IMR-90 (cell line): ENCODE measurements around the gene NR6A1. TPM values are rescaled to one million over a fixed set of nuclear protein-coding genes. Genes with fewer than 3 reads are reported as not detected.
A peak's percentile ranks its signal among the peaks of the same experiment; 100 is the strongest.

Source experiments
- ATAC-seq: fragments of 200-7000 bp; cut with Tn5 transposase; 2 replicates; pipeline ENCODE4 v1.9.1; 2020; ENCODE audit warnings: low read depth, mild to moderate bottlenecking, moderate library complexity
- BruUV-seq: library from RNA; stranded (reverse); fragments of 400-500 nt; replicated peaks from 2 replicates; lab custom pipeline; 2021; lab: Mats Ljungman, UMichigan
- CTCF ChIA-PET: fragments of 300-600 bp; formaldehyde crosslinking; extraction: SDS; loops from one replicate; lab custom pipeline; 2021; ENCODE audit warnings: antibody characterized with exemption; lab: Yijun Ruan, JAX
- POLR2A ChIA-PET: fragments of 300-600 bp; sonication (Branson Sonifier 250); formaldehyde crosslinking; loops from one replicate; lab custom pipeline; 2022; ENCODE audit warnings: antibody characterized with exemption; ENCODE audit not compliant: unreplicated experiment; lab: Charles Lee
- DNase-seq: peaks from one replicate; pipeline ENCODE4 v3.0.0; 2013
- H2AFZ ChIP-seq: replicated peaks from 2 replicates; pipeline ENCODE3; 2013; ENCODE audit warnings: low read length, mild to moderate bottlenecking; ENCODE audit not compliant: poor library complexity
- H2AK5ac ChIP-seq: 2 replicates; pipeline ENCODE4 v1.6.1; 2013; ENCODE audit warnings: low read depth, low read length, inconsistent platforms
- H2AK9ac ChIP-seq: replicated peaks from 2 replicates; pipeline ENCODE3; 2013; ENCODE audit warnings: mild to moderate bottlenecking, low read depth, low read length, moderate library complexity; ENCODE audit not compliant: poor library complexity
- H2BK120ac ChIP-seq: 2 replicates; pipeline ENCODE4 v1.6.1; 2013; ENCODE audit warnings: low read depth, low read length, inconsistent platforms
- H2BK15ac ChIP-seq: 3 replicates; pipeline ENCODE4 v1.6.1; 2013; ENCODE audit warnings: low read depth, low read length, inconsistent platforms
- H2BK20ac ChIP-seq: 2 replicates; pipeline ENCODE4 v1.6.1; 2013; ENCODE audit warnings: low read depth, mild to moderate bottlenecking, inconsistent platforms, low read length, moderate library complexity
- H2BK5ac ChIP-seq: 2 replicates; pipeline ENCODE4 v1.6.1; 2013; ENCODE audit warnings: mild to moderate bottlenecking, low read depth, low read length, inconsistent platforms; ENCODE audit not compliant: poor library complexity, severe bottlenecking
- H3K14ac ChIP-seq: replicated peaks from 2 replicates; pipeline ENCODE4 v1.6.1; 2013; ENCODE audit warnings: low read depth, low read length, inconsistent platforms
- H3K18ac ChIP-seq: 2 replicates; pipeline ENCODE4 v1.6.1; 2013; ENCODE audit warnings: low read depth, low read length, control low read depth
- H3K23ac ChIP-seq: 2 replicates; pipeline ENCODE4 v1.6.1; 2013; ENCODE audit warnings: low read depth, low read length, inconsistent platforms
- H3K27ac ChIP-seq: 2 replicates; pipeline ENCODE4 v1.5.1; 2013; ENCODE audit warnings: mild to moderate bottlenecking, control low read depth, low read length; ENCODE audit not compliant: insufficient read depth
- H3K27me3 ChIP-seq: 2 replicates; pipeline ENCODE4 v1.6.1; 2013; ENCODE audit warnings: low read length; ENCODE audit not compliant: control insufficient read depth, insufficient read depth
- H3K36me3 ChIP-seq: 2 replicates; pipeline ENCODE4 v1.6.1; 2013; ENCODE audit warnings: low read length, mixed read lengths; ENCODE audit not compliant: control insufficient read depth, insufficient read depth
- H3K4ac ChIP-seq: 2 replicates; pipeline ENCODE4 v1.6.1; 2013; ENCODE audit warnings: low read depth, low read length, inconsistent platforms
- H3K4me1 ChIP-seq: 2 replicates; pipeline ENCODE4 v1.6.1; 2013; ENCODE audit warnings: low read length, mixed read lengths; ENCODE audit not compliant: control insufficient read depth, insufficient read depth
- H3K4me2 ChIP-seq: 2 replicates; pipeline ENCODE4 v1.6.1; 2013; ENCODE audit warnings: low read depth, mild to moderate bottlenecking, control low read depth, low read length, moderate library complexity
- H3K4me3 ChIP-seq: 2 replicates; pipeline ENCODE4 v1.5.1; 2013; ENCODE audit warnings: low read depth, mild to moderate bottlenecking, control low read depth, low read length, moderate library complexity; ENCODE audit not compliant: insufficient read depth
- H3K56ac ChIP-seq: 2 replicates; pipeline ENCODE4 v1.6.1; 2013; ENCODE audit warnings: low read length, inconsistent platforms; ENCODE audit not compliant: insufficient read depth; ENCODE audit errors: extremely low read depth
- H3K79me1 ChIP-seq, 2 experiments: 2 replicates each; pipeline ENCODE4 v1.6.1; 2013; ENCODE audit warnings: low read length in 2 of 2, inconsistent platforms in 1 of 2, low read depth in 1 of 2
- H3K9ac ChIP-seq: 2 replicates; pipeline ENCODE4 v1.6.1; 2013; ENCODE audit warnings: low read depth, low read length, control low read depth
- H3K9me1 ChIP-seq: 2 replicates; pipeline ENCODE4 v1.6.1; 2013; ENCODE audit warnings: low read length, inconsistent platforms; ENCODE audit not compliant: insufficient read depth
- H3K9me3 ChIP-seq: 2 replicates; pipeline ENCODE4 v1.6.1; 2013; ENCODE audit warnings: low read length; ENCODE audit not compliant: control insufficient read depth, insufficient read depth
- H4K20me1 ChIP-seq: 2 replicates; pipeline ENCODE4 v1.6.1; 2013; ENCODE audit warnings: low read length, inconsistent platforms; ENCODE audit not compliant: insufficient read depth
- H4K5ac ChIP-seq: 2 replicates; pipeline ENCODE4 v1.6.1; 2013; ENCODE audit warnings: mild to moderate bottlenecking, low read depth, low read length, control low read depth
- H4K8ac ChIP-seq, 2 experiments: 2 replicates each; pipeline ENCODE4 v1.6.1; 2013; ENCODE audit warnings: low read depth in 2 of 2, low read length in 2 of 2, control low read depth in 1 of 2, inconsistent platforms in 1 of 2
- H4K91ac ChIP-seq: 2 replicates; pipeline ENCODE4 v1.6.1; 2013; ENCODE audit warnings: low read depth, low read length, inconsistent platforms; ENCODE audit not compliant: insufficient read depth
- CEBPB ChIP-seq: IDR thresholded peaks from 2 replicates; pipeline ENCODE4 v1.6.1; 2012; ENCODE audit warnings: low read depth, low read length, improper control_type of control experiment
- FOS ChIP-seq: fragments of 150-350 bp; IDR thresholded peaks from 2 replicates; pipeline ENCODE4 v1.6.1; 2016; ENCODE audit warnings: low read depth, low read length
- MAZ ChIP-seq: IDR thresholded peaks from 2 replicates; pipeline ENCODE4 v1.6.1; 2012; ENCODE audit warnings: low read depth, mild to moderate bottlenecking, low read length, improper control_type of control experiment, moderate library complexity, borderline replicate concordance
- MXI1 ChIP-seq: IDR thresholded peaks from 2 replicates; pipeline ENCODE4 v1.6.1; 2012; ENCODE audit warnings: low read depth, mild to moderate bottlenecking, low read length, moderate library complexity, borderline replicate concordance
- POLR2A ChIP-seq: IDR thresholded peaks from 2 replicates; pipeline ENCODE4 v1.6.1; 2012; ENCODE audit warnings: mild to moderate bottlenecking, low read depth, low read length
- RFX5 ChIP-seq: IDR thresholded peaks from 2 replicates; pipeline ENCODE4 v1.8.0; 2012; ENCODE audit warnings: low read depth, mild to moderate bottlenecking, low read length, moderate library complexity
- WGBS, 2 experiments: methylation state at CpG; one replicate each; pipeline versions ENCODE4 v1.1.5 to v1.1.7; 2013; ENCODE audit warnings: missing lambda C conversion rate in 2 of 2; ENCODE audit not compliant: insufficient read length in 1 of 2; ENCODE audit errors: extremely low coverage in 2 of 2; 5-methylcytosine and 5-hydroxymethylcytosine counted together
- dilution Hi-C: fragments of 300-500 bp; cut with HindIII; formaldehyde crosslinking; loops from one replicate; pipeline ENCODE4 v1.14.3; 2018; ENCODE audit warnings: low sequenced_read_pairs; ENCODE audit not compliant: unreplicated experiment
- in situ Hi-C: fragments of 300-500 bp; cut with MboI; formaldehyde crosslinking; loops from 3 replicates; pipeline ENCODE4 v1.14.3; 2019; ENCODE audit warnings: low sequenced_read_pairs, inconsistent platforms, mixed read lengths
- intact Hi-C: fragments of 100-400 bp; cut with micrococcal nuclease; formaldehyde crosslinking; loops from 2 replicates; pipeline ENCODE4 v1.10.0; 2022
- polyA plus RNA-seq, 3 experiments: library from polyadenylated mRNA; depleted of rRNA; stranded (reverse); fragments of >200 nt; gene quantifications; 2 replicates each; pipeline ENCODE4 v1.2.3, GENCODE V29; 2012; ENCODE audit warnings: low replicate concordance in 1 of 3
- total RNA-seq: library from RNA; depleted of rRNA; stranded (reverse); fragments of >200 nt; gene quantifications from 2 replicates; pipeline ENCODE4 v1.2.3, GENCODE V29; 2012
- TF ChIP-seq, protein P1 (sequence below): fragments of 150-350 bp; IDR thresholded peaks from 2 replicates; pipeline ENCODE4 v1.6.1; 2016; ENCODE audit warnings: low read depth, mild to moderate bottlenecking, low read length, moderate library complexity, borderline replicate concordance

NR6A1 gene
- total and polyA plus RNA-seq, 2 of the 4 experiments (the other 2 are of a cell fraction): 0.14 to 0.36 TPM

- H3K36me3 ChIP-seq: no peaks in the 10 kb centered on the region
- no peak overlapping the region for H3K9ac ChIP-seq
- H3K9me3 ChIP-seq: no peaks in the 10 kb centered on the region
- no peak overlapping the region; the same call in 1 of the 2 replicates for H3K14ac ChIP-seq
- intact Hi-C loops: no loop called here
- no peak overlapping the region for H3K56ac ChIP-seq
- no peak overlapping the region for H3K27ac ChIP-seq
- H4K5ac ChIP-seq: no peak overlapping the region
- 40% methylated on average over 1 of the region's 7 CpGs; no CpG with 5 or more reads in 1 of the 2 experiments for WGBS, 2 experiments
- no peak overlapping the region for H2BK20ac ChIP-seq
- no peak overlapping the region for H3K23ac ChIP-seq
- in situ Hi-C loops: no loop called here
- ChIA-PET POLR2A (no interaction called here), CTCF (no interaction called here)
- DNase-seq (peak; percentile 31), ATAC-seq (peak; percentile 62)
- H4K91ac ChIP-seq: no peak overlapping the region; the same call in 1 of the 2 replicates
- no TSS peak for BruUV-seq
- no peak for TF ChIP-seq POLR2A
- no peak for TF ChIP-seq CEBPB
- TF ChIP-seq RFX5: no peak
- no peak for TF ChIP-seq MXI1
- TF ChIP-seq FOS: no peak
- TF ChIP-seq, protein P1, sequence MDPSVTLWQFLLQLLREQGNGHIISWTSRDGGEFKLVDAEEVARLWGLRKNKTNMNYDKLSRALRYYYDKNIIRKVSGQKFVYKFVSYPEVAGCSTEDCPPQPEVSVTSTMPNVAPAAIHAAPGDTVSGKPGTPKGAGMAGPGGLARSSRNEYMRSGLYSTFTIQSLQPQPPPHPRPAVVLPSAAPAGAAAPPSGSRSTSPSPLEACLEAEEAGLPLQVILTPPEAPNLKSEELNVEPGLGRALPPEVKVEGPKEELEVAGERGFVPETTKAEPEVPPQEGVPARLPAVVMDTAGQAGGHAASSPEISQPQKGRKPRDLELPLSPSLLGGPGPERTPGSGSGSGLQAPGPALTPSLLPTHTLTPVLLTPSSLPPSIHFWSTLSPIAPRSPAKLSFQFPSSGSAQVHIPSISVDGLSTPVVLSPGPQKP: no peak
- TF ChIP-seq MAZ: no peak
- peaks cover 11% of the 10 kb centered on the region for H3K27me3 ChIP-seq
- H4K20me1 ChIP-seq: no peaks in the 10 kb centered on the region
- H3K79me1 ChIP-seq: no peaks in the 10 kb centered on the region
- H4K8ac ChIP-seq: no peak overlapping the region; a peak in 1 of 4 replicates
- H2BK120ac ChIP-seq: no peak overlapping the region; the same call in 1 of the 2 replicates
- H2AK5ac ChIP-seq: peak overlapping the region; percentile 26
- H2BK5ac ChIP-seq: no peak overlapping the region
- H3K4ac ChIP-seq: 0 out of 2 replicates have a peak overlapping the region, but pooled peaks have one; percentile 10
- H2BK15ac ChIP-seq: no peak overlapping the region
- no peak overlapping the region for H3K4me2 ChIP-seq
- peaks cover 4% of the 10 kb centered on the region for H3K4me1 ChIP-seq
- H3K4me3 ChIP-seq: no peak overlapping the region
- H3K18ac ChIP-seq: no peak overlapping the region
- peak overlapping the region; percentile 12 for H2AFZ ChIP-seq
- peaks cover 3% of the 10 kb centered on the region; the same call in 1 of the 2 replicates for H3K9me1 ChIP-seq
- dilution Hi-C loops: no loop called here
- no peak overlapping the region for H2AK9ac ChIP-seq
Measured at GRCh38 chr9:124522121-124523098, 248.7 kb downstream of the NR6A1 start.
